HCEC 1CT (cell line): ENCODE results near the gene AOC2.
A peak's percentile ranks its signal among the peaks of the same experiment; 100 is the strongest.
"Not testable (repeated sequence)": the region's sequence is repeated elsewhere in the genome, so short reads cannot be mapped to it uniquely, and the experiment has no call there.

Experiments used
- DNase-seq: peaks from one replicate; pipeline ENCODE4 v3.0.0-alpha.2; 2017

AOC2 gene

GRCh38 chr17:42882166-42882565 lies 37.8 kb downstream of the AOC2 start:
- no peak for DNase-seq

- DNase-seq, result no peak
Measured at GRCh38 chr17:42883802-42884558, 39.6 kb downstream of the AOC2 start.

- DNase-seq, result not testable (repeated sequence)
Measured at GRCh38 chr17:42885806-42886205, 41.4 kb downstream of the AOC2 start.

- DNase-seq, result no peak
Measured at GRCh38 chr17:42886283-42887176, 42.1 kb downstream of the AOC2 start.

- DNase-seq, result no peak
Measured at GRCh38 chr17:42889809-42890208, 45.4 kb downstream of the AOC2 start.

- DNase-seq, result no peak
Measured at GRCh38 chr17:42891539-42892152, 47.3 kb downstream of the AOC2 start.

- no peak for DNase-seq
Measured at GRCh38 chr17:42893359-42893758, 49.0 kb downstream of the AOC2 start.

GRCh38 chr17:42894283-42895184 lies 50.2 kb downstream of the AOC2 start:
- no peak for DNase-seq

- peak; percentile 82 for DNase-seq
Measured at GRCh38 chr17:42895185-42895555, 50.8 kb downstream of the AOC2 start.

GRCh38 chr17:42898147-42898811 lies 53.9 kb downstream of the AOC2 start:
- no peak for DNase-seq

GRCh38 chr17:42899981-42900380 lies 55.6 kb downstream of the AOC2 start:
- not testable (repeated sequence) for DNase-seq
